GM18505 (cell line): ENCODE measurements around the gene IFNA6.

Experiments
- ATAC-seq: cut with Tn5 transposase; IDR thresholded peaks from one replicate; pipeline ENCODE4 v1.9.1; 2021; ENCODE audit not compliant: unreplicated experiment
- POLR2A ChIP-seq: IDR thresholded peaks from 4 replicates; pipeline ENCODE4 v1.6.1; 2011; ENCODE audit warnings: borderline replicate concordance; ENCODE audit not compliant: insufficient read depth, insufficient read length; ENCODE audit errors: extremely low read depth

IFNA6 gene

DNA sequence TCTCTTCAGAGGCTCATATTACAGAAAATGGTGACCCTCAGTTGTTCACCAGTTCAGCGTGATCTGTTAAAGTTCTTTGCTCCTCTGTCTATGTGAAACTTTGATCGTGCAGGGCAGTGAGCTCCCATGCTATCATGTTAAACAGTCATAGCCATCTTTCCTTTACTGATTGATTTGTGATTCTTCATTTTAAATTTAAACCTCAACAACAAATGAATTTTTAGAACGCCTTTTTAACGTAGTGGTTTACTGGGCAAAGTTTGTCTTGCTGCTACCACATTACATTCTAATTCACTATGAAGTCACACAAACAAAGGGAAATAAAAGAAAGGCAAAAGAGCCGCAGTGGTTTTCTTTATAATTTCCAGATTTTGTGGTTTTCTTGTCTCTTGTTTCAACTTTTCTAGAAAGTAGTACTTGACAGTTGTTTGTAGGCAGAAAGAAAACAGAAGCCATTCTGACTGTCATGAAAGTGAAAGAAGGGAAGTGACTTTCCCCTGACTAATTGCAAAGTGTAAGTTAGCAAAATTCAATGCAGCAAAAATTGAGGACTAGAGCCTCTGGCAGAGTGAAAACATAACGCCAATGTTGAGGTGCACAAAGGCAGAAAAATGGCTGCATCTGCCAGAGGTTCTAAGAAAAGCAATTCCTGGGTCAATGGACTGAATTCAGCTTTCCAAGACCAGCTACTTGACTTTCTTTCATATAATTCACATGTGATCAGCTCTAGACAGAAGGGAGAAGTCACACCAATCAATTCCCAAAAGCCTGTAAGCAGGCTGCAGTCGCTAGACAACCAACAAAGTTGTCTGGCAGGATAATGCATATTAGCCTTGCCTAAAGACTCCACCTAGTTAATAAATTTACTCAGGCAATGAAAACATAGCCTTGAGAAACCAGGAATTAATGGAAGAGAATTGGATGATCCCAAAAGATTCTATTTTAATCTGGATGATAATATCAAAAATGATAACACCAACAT is 7.1 kb upstream of the IFNA6 start:
- TF ChIP-seq POLR2A: no peak
- peak; percentile 82 for ATAC-seq

GRCh38 chr9:21348430-21348970 is 2.2 kb downstream of the IFNA6 start:
- TF ChIP-seq POLR2A: no peak
- ATAC-seq: no peak

DNA sequence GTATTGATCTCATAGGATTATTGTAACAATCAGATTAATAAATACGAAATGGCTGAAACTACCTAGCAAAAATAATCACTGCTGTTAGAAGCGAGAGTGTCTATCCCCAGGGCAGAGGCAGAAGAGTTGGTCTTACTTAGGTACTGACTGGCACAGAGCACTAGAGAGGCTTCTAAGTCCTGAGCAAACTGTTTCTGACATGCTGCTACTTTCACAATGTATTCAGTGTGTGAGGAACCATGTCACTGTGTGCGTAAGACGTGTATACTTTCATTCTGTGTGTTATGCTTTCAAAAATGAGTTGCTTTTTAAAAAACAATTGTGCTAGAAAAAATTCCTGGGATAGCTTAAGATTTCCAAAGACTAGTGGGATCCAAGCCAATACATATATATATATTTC is 10.0 kb downstream of the IFNA6 start:
- no peak for TF ChIP-seq POLR2A
- ATAC-seq: no peak

DNA sequence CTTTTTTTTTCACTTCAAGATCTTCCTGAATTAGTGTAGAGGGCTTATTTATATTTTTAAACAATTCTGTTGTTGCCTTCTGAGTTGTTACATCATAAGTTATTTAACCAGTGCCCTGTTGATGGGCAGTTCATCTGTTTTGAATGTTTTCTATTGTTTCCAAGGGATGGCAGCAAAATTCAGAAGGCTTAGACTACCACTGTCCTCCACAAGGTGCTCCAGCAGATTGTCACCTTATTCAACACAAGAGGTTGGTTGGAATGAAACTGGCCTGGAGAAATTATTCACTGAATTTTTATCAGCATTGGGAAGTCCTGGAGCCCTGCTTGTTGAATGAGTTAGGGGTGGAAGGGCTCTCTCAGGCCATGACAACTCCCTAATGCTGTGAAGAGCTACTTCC is 14.2 kb downstream of the IFNA6 start:
- ATAC-seq: no peak

GRCh38 chr9:21334701-21335632 is 15.7 kb downstream of the IFNA6 start, which contains the start of gene KLHL9:
Gene KLHL9 (minus strand): TSS chr9:21335404. CDS start chr9:21334859, 545 bp downstream.
- TF ChIP-seq POLR2A: peak; percentile 88
- ATAC-seq: peak; percentile 88

More for the DNA sequence above, 14.2 kb downstream of the IFNA6 start:
- TF ChIP-seq POLR2A: no peak

- TF ChIP-seq POLR2A: no peak
These were observed 17.5 kb downstream of the IFNA6 start for GRCh38 chr9:21333226-21333625.

DNA sequence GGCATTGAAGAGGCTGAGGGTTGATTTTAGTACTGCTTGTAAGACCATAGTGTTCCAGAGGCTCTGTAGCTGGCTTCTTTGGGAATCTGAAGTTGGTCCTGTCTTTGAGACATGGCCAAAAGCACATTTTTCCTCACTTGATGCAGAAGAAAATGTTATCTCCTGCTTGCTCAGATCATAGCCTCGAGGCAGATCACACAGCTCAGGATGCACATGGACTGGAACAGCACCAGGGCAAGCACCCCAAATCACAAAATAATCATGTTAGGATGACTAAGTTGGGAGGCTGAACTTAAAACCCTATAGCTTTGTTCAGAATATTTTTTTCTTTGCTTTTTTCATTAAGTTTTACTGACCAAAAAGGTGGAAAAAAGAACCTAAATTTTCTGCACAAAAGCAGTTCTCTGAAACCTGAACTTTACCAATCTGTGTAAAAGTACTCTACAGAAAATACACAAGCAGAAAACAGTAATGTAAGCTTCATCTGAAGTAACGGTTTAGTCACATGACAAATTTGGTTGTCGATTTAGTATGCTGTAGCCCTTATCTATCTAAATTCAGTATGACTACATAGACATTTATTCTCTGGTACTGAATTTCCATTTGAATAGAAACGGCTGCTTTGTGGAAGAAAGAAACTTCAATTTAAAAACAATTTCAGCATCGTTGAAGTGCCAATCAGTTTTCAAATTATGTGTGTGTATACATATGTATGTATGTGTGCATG is 18.8 kb downstream of the IFNA6 start:
- no peak for ATAC-seq
- no peak for TF ChIP-seq POLR2A

More at GRCh38 chr9:21333226-21333625, 17.5 kb downstream of the IFNA6 start:
- ATAC-seq: no peak

- no peak for TF ChIP-seq POLR2A
- ATAC-seq: peak; percentile 77
These were observed 24.1 kb downstream of the IFNA6 start for GRCh38 chr9:21326526-21327139.

- ATAC-seq: no peak
- no peak for TF ChIP-seq POLR2A
These were observed 26.6 kb downstream of the IFNA6 start for GRCh38 chr9:21324047-21324446.

GRCh38 chr9:21322911-21323461 is 27.7 kb downstream of the IFNA6 start:
- no peak for TF ChIP-seq POLR2A
- ATAC-seq: no peak

DNA sequence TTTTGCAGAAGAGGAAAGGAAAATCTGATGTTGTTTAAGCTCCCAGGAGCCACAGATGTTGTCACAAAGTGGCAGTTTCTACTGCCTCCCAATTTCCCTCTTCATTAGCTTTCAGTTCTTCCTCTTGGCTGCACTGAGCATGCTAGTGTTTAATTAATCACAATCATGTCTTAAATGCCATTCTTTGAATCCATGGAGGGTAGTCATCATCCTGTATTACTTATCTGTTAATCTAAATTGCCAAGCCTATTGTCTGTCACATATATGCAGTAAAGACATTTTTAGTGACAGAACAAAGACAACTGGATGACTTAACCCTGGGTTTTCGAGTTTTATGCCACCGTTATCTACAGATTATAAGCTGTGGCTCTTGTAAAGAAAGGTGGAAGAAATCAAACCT is 30.2 kb downstream of the IFNA6 start:
- no peak for TF ChIP-seq POLR2A
- ATAC-seq: no peak
